ENCODE measurements around the gene OR4S2.

Gene OR4S2

GRCh38 chr11:55648027-55648426 is at the start of gene OR4S2:
Gene OR4S2, plus strand, starts transcription at chr11:55648327. Its CDS starts 2,577 bp downstream, at chr11:55650904.
- DNase-seq (ENCODE audit: low read depth in 2 of 2) = no peak

- DNase-seq (ENCODE audit: low read depth in 2 of 2) = no peak
Measured at GRCh38 chr11:55607545-55607944, 40.6 kb upstream of the OR4S2 start, which contains the start of gene OR4C11. Gene OR4C11, minus strand, starts transcription at chr11:55607645. Its CDS starts 3,272 bp downstream, at chr11:55604373.

- DNase-seq (ENCODE audit: low read depth in 2 of 2) = no peak
Measured at GRCh38 chr11:55624531-55624930, 23.6 kb upstream of the OR4S2 start.

GRCh38 chr11:55634813-55635212 is 13.3 kb upstream of the OR4S2 start, which contains the start of gene OR4P4:
Gene OR4P4, plus strand, starts transcription at chr11:55635113.
- no peak for DNase-seq (ENCODE audit: low read depth in 2 of 2)

GRCh38 chr11:55652560-55652959 is 4.4 kb downstream of the OR4S2 start:
- no peak for DNase-seq (ENCODE audit: low read depth in 2 of 2)

GRCh38 chr11:55655096-55655495 is 7.0 kb downstream of the OR4S2 start:
- DNase-seq (ENCODE audit: low read depth in 2 of 2) = no peak

- no peak for DNase-seq (ENCODE audit: low read depth in 2 of 2)
Measured at GRCh38 chr11:55658031-55658573, 10.0 kb downstream of the OR4S2 start.

- no peak for DNase-seq (ENCODE audit: low read depth in 2 of 2)
Measured at GRCh38 chr11:55658608-55659007, 10.5 kb downstream of the OR4S2 start.

GRCh38 chr11:55661901-55662300 is 13.8 kb downstream of the OR4S2 start, which contains the start of gene OR4C6:
Gene OR4C6, plus strand, starts transcription at chr11:55662201. Its CDS starts 2,966 bp downstream, at chr11:55665167.
- no peak for DNase-seq (ENCODE audit: low read depth in 2 of 2)

GRCh38 chr11:55669376-55669775 is 21.2 kb downstream of the OR4S2 start:
- no peak for DNase-seq (ENCODE audit: low read depth in 2 of 2)

GRCh38 chr11:55673860-55674259 is 25.7 kb downstream of the OR4S2 start:
- DNase-seq (ENCODE audit: low read depth in 2 of 2) = no peak

GRCh38 chr11:55697817-55698216 is 49.7 kb downstream of the OR4S2 start:
- no peak for DNase-seq (ENCODE audit: low read depth in 2 of 2)

- no peak for DNase-seq (ENCODE audit: low read depth in 2 of 2)
Measured at GRCh38 chr11:55701429-55701828, 53.3 kb downstream of the OR4S2 start.
